ENCODE results near the gene FILIP1L.
A peak's percentile ranks its signal among the peaks of the same experiment; 100 is the strongest.

FILIP1L gene

GRCh38 chr3:99867594-99868310 is 246.5 kb downstream of the FILIP1L start:
- no peak for DNase-seq (ENCODE audit: low read depth)

GRCh38 chr3:99866261-99866761 is 248.0 kb downstream of the FILIP1L start:
- DNase-seq (ENCODE audit: low read depth), result peak; percentile 76
- no peak overlapping the region for H3K4me3 ChIP-seq (ENCODE audit: low read depth, low read length)

More at GRCh38 chr3:99867594-99868310, 246.5 kb downstream of the FILIP1L start:
- no peak overlapping the region for H3K4me3 ChIP-seq (ENCODE audit: low read depth, low read length)

- peak; percentile 75 for DNase-seq (ENCODE audit: low read depth)
- H3K4me3 ChIP-seq (ENCODE audit: low read depth, low read length), result no peak overlapping the region
Observed at GRCh38 chr3:99865321-99865720, 249.0 kb downstream of the FILIP1L start.

- H3K4me3 ChIP-seq (ENCODE audit: low read depth, low read length), result no peak overlapping the region
- DNase-seq (ENCODE audit: low read depth), result no peak
Observed at GRCh38 chr3:99864289-99864688, 250.0 kb downstream of the FILIP1L start.

GRCh38 chr3:99863588-99863987 is 250.7 kb downstream of the FILIP1L start:
- DNase-seq (ENCODE audit: low read depth), result no peak

GRCh38 chr3:99863002-99863401 is 251.3 kb downstream of the FILIP1L start:
- DNase-seq (ENCODE audit: low read depth), result no peak
- H3K4me3 ChIP-seq (ENCODE audit: low read depth, low read length), result no peak overlapping the region

More at GRCh38 chr3:99863588-99863987, 250.7 kb downstream of the FILIP1L start:
- no peak overlapping the region for H3K4me3 ChIP-seq (ENCODE audit: low read depth, low read length)

- H3K4me3 ChIP-seq (ENCODE audit: low read depth, low read length), result no peak overlapping the region
- DNase-seq (ENCODE audit: low read depth), result peak; percentile 45
Observed at GRCh38 chr3:99862208-99862607, 252.1 kb downstream of the FILIP1L start.

- H3K4me3 ChIP-seq (ENCODE audit: low read depth, low read length), result no peak overlapping the region
Observed at GRCh38 chr3:99861216-99861615, 253.1 kb downstream of the FILIP1L start.

GRCh38 chr3:99859825-99860224 is 254.5 kb downstream of the FILIP1L start:
- peak; percentile 95 for DNase-seq (ENCODE audit: low read depth)

More at GRCh38 chr3:99861216-99861615, 253.1 kb downstream of the FILIP1L start:
- DNase-seq (ENCODE audit: low read depth), result no peak

GRCh38 chr3:99858469-99858868 is 255.8 kb downstream of the FILIP1L start:
- no peak overlapping the region for H3K4me3 ChIP-seq (ENCODE audit: low read depth, low read length)
- no peak for DNase-seq (ENCODE audit: low read depth)

More at GRCh38 chr3:99859825-99860224, 254.5 kb downstream of the FILIP1L start:
- no peak overlapping the region for H3K4me3 ChIP-seq (ENCODE audit: low read depth, low read length)

GRCh38 chr3:99857278-99857677 is 257.0 kb downstream of the FILIP1L start:
- no peak for DNase-seq (ENCODE audit: low read depth)
- no peak overlapping the region for H3K4me3 ChIP-seq (ENCODE audit: low read depth, low read length)

GRCh38 chr3:99856437-99857220 is 257.7 kb downstream of the FILIP1L start:
- DNase-seq (ENCODE audit: low read depth), result no peak
- H3K4me3 ChIP-seq (ENCODE audit: low read depth, low read length), result no peak overlapping the region

- H3K4me3 ChIP-seq (ENCODE audit: low read depth, low read length), result no peak overlapping the region
- DNase-seq (ENCODE audit: low read depth), result no peak
Observed at GRCh38 chr3:99855900-99856299, 258.4 kb downstream of the FILIP1L start.

- DNase-seq (ENCODE audit: low read depth), result no peak
Observed at GRCh38 chr3:99854756-99855298, 259.5 kb downstream of the FILIP1L start.

GRCh38 chr3:99852851-99853250 is 261.4 kb downstream of the FILIP1L start:
- no peak for DNase-seq (ENCODE audit: low read depth)
- H3K4me3 ChIP-seq (ENCODE audit: low read depth, low read length), result no peak overlapping the region

More at GRCh38 chr3:99854756-99855298, 259.5 kb downstream of the FILIP1L start:
- no peak overlapping the region for H3K4me3 ChIP-seq (ENCODE audit: low read depth, low read length)

- H3K4me3 ChIP-seq (ENCODE audit: low read depth, low read length), result no peak overlapping the region
- DNase-seq (ENCODE audit: low read depth), result no peak
Observed at GRCh38 chr3:99851955-99852354, 262.3 kb downstream of the FILIP1L start.

GRCh38 chr3:99850608-99851007 is 263.7 kb downstream of the FILIP1L start:
- no peak for DNase-seq (ENCODE audit: low read depth)
- H3K4me3 ChIP-seq (ENCODE audit: low read depth, low read length), result no peak overlapping the region

- H3K4me3 ChIP-seq (ENCODE audit: low read depth, low read length), result no peak overlapping the region
- no peak for DNase-seq (ENCODE audit: low read depth)
Observed at GRCh38 chr3:99848433-99848832, 265.9 kb downstream of the FILIP1L start.

- DNase-seq (ENCODE audit: low read depth), result peak; percentile 54
- H3K4me3 ChIP-seq (ENCODE audit: low read depth, low read length), result no peak overlapping the region
Observed at GRCh38 chr3:99846477-99847160, 267.7 kb downstream of the FILIP1L start.
